Left ventricle myocardium inferior (tissue), 1 donor: ENCODE data around the gene FGF22. TPM values are rescaled to one million over a fixed set of nuclear protein-coding genes. Genes with fewer than 3 reads are reported as not detected.

ENCODE experiments used
- DNase-seq: peaks from one replicate; pipeline ENCODE4 v3.0.0-alpha.2; 2020
- H3K27ac ChIP-seq: fragments of 200-600 bp; replicated peaks from 2 replicates; pipeline ENCODE4 v1.8.0; 2021
- H3K27me3 ChIP-seq: fragments of 200-600 bp; 2 replicates; pipeline ENCODE4 v1.8.0; 2021; ENCODE audit warnings: low read depth
- H3K36me3 ChIP-seq: fragments of 200-600 bp; 2 replicates; pipeline ENCODE4 v1.8.0; 2021
- H3K4me1 ChIP-seq: fragments of 200-600 bp; 2 replicates; pipeline ENCODE4 v1.8.0; 2021
- H3K4me3 ChIP-seq: fragments of 200-600 bp; 2 replicates; pipeline ENCODE4 v1.8.0; 2021; ENCODE audit warnings: mild to moderate bottlenecking, moderate library complexity
- H3K9me3 ChIP-seq: fragments of 200-600 bp; replicated peaks from 2 replicates; pipeline ENCODE4 v1.8.0; 2021
- CTCF ChIP-seq: fragments of 200-600 bp; IDR thresholded peaks from 2 replicates; pipeline ENCODE4 v1.8.0; 2021; ENCODE audit warnings: antibody characterized with exemption, mild to moderate bottlenecking, borderline replicate concordance
- intact Hi-C: fragments of 100-400 bp; cut with micrococcal nuclease; formaldehyde crosslinking; loops from one replicate; pipeline ENCODE4 v1.11.0; 2022
- total RNA-seq: library from RNA; stranded (reverse); fragmentation: NEBNext Ultra II Directional; extraction: Animal tissue kit (Norgen Biotek cat#: 25700); gene quantifications from one replicate; pipeline ENCODE4 v1.2.1, GENCODE V29; 2021
- donor health status: DM: no; HTN: yes; CAD: no; lungs with severe emphysema.

FGF22 gene
- total RNA-seq, 1 donor from 2014 or later: not detected

GRCh38 chr19:651114-651818 lies 11.6 kb downstream of the FGF22 start:
- Histone ChIP-seq H3K27me3 (no peaks in the 10 kb centered on the region), H3K4me1 (peaks cover 8% of the 10 kb centered on the region), H3K27ac (no peak overlapping the region), H3K4me3 (no peak overlapping the region), H3K9me3 (no peaks in the 10 kb centered on the region), H3K36me3 (peaks cover 82% of the 10 kb centered on the region)
- intact Hi-C loops: no loop called here
- no peak for DNase-seq
- TF ChIP-seq CTCF: no peak

- no peak for DNase-seq
- Histone ChIP-seq H3K27me3 (no peaks in the 10 kb centered on the region), H3K9me3 (no peaks in the 10 kb centered on the region), H3K4me3 (no peak overlapping the region), H3K4me1 (peaks cover 14% of the 10 kb centered on the region), H3K27ac (no peak overlapping the region), H3K36me3 (peaks cover 75% of the 10 kb centered on the region)
- TF ChIP-seq CTCF: no peak
- intact Hi-C loops: no loop called here
Observed at GRCh38 chr19:651991-652390, 12.3 kb downstream of the FGF22 start.

- DNase-seq: no peak
- no peak for TF ChIP-seq CTCF
- peaks cover 68% of the 10 kb centered on the region for H3K36me3 ChIP-seq
- no peak overlapping the region for H3K27ac ChIP-seq
- H3K4me3 ChIP-seq: no peak overlapping the region
- no peaks in the 10 kb centered on the region for H3K27me3 ChIP-seq
- peaks cover 21% of the 10 kb centered on the region for H3K4me1 ChIP-seq
- intact Hi-C loops: no loop called here
- no peaks in the 10 kb centered on the region for H3K9me3 ChIP-seq
Observed at GRCh38 chr19:652467-653389, 13.0 kb downstream of the FGF22 start.

- intact Hi-C loops: no loop called here
- Histone ChIP-seq H3K36me3 (peaks cover 61% of the 10 kb centered on the region), H3K4me3 (no peak overlapping the region), H3K9me3 (no peaks in the 10 kb centered on the region), H3K27ac (no peak overlapping the region), H3K4me1 (peaks cover 28% of the 10 kb centered on the region), H3K27me3 (no peaks in the 10 kb centered on the region)
- DNase-seq: no peak
- no peak for TF ChIP-seq CTCF
Observed at GRCh38 chr19:653425-653824, 13.7 kb downstream of the FGF22 start.

GRCh38 chr19:655691-656090 lies 16.0 kb downstream of the FGF22 start:
- peaks cover 51% of the 10 kb centered on the region for H3K4me1 ChIP-seq
- intact Hi-C loops: no loop called here

More at GRCh38 chr19:655691-656090, 16.0 kb downstream of the FGF22 start:
- H3K27me3 ChIP-seq: no peaks in the 10 kb centered on the region
- H3K36me3 ChIP-seq: peaks cover 38% of the 10 kb centered on the region
- no peak for DNase-seq
- no peak for TF ChIP-seq CTCF
- no peaks in the 10 kb centered on the region for H3K9me3 ChIP-seq
- H3K27ac ChIP-seq: no peak overlapping the region
- H3K4me3 ChIP-seq: no peak overlapping the region
